Tracheal epithelial cell (primary cell): ENCODE data around the gene PPP3CB. TPM values are rescaled to one million over a fixed set of nuclear protein-coding genes. Genes with fewer than 3 reads are reported as not detected.

Experiments
- total RNA-seq: library from RNA; depleted of rRNA; stranded (reverse); fragments of >200 nt; gene quantifications from 2 replicates; pipeline ENCODE4 v1.2.1, GENCODE V29; 2014

PPP3CB gene
- 19.2 and 19.8 TPM in 2 replicates for total RNA-seq

GRCh38 chr10:73495884-73496674, at the start of gene PPP3CB:
TSS of gene PPP3CB (minus strand) at chr10:73496024. CDS start at chr10:73495889, 135 bp downstream.

GRCh38 chr10:73433538-73433867, 62.3 kb downstream of the PPP3CB start, which contains the start of gene MSS51:
TSS of gene MSS51 (minus strand) at chr10:73433561. CDS start at chr10:73428284, 5,277 bp downstream.

GRCh38 chr10:73413528-73414229, 82.1 kb downstream of the PPP3CB start, which contains the start of gene ANXA7:
TSS of gene ANXA7 (minus strand) at chr10:73414058. CDS start at chr10:73400856, 13,202 bp downstream.

Other genes starting within 250 kb of the PPP3CB start
- gene DNAJC9, start 248.8 kb downstream of the PPP3CB start, total RNA-seq: 21.7 and 30.4 TPM in 2 replicates
- gene MRPS16, start 243.4 kb downstream of the PPP3CB start, total RNA-seq: 69.4 and 85.5 TPM in 2 replicates
- gene CFAP70, start 137.2 kb downstream of the PPP3CB start, total RNA-seq: 0.96 and 1.3 TPM in 2 replicates
- 109 and 124 TPM in 2 replicates for gene ANXA7, start 82.0 kb downstream of the PPP3CB start, total RNA-seq
- gene MSS51, start 62.5 kb downstream of the PPP3CB start, total RNA-seq: 0.24 and 0.85 TPM in 2 replicates
- 10.4 and 17.6 TPM in 2 replicates for gene USP54, start 95.3 kb upstream of the PPP3CB start, total RNA-seq
- not detected in 2 replicates for gene MYOZ1, start 145.4 kb upstream of the PPP3CB start, total RNA-seq
- not detected in 2 replicates for gene SYNPO2L, start 160.0 kb upstream of the PPP3CB start, total RNA-seq
- 0.96 and 2.3 TPM in 2 replicates for gene AGAP5, start 202.1 kb upstream of the PPP3CB start, total RNA-seq
- gene SEC24C, start 248.3 kb upstream of the PPP3CB start, total RNA-seq: 45.6 and 52.1 TPM in 2 replicates